HG02870 (cell line): ENCODE measurements around the gene SKI.
A peak's percentile ranks its signal among the peaks of the same experiment; 100 is the strongest.

ENCODE experiments used
- ATAC-seq: cut with Tn5 transposase; IDR thresholded peaks from one replicate; pipeline ENCODE4 v1.9.1; 2021; ENCODE audit warnings: mild to moderate bottlenecking, moderate library complexity; ENCODE audit not compliant: unreplicated experiment

The SKI gene

DNA sequence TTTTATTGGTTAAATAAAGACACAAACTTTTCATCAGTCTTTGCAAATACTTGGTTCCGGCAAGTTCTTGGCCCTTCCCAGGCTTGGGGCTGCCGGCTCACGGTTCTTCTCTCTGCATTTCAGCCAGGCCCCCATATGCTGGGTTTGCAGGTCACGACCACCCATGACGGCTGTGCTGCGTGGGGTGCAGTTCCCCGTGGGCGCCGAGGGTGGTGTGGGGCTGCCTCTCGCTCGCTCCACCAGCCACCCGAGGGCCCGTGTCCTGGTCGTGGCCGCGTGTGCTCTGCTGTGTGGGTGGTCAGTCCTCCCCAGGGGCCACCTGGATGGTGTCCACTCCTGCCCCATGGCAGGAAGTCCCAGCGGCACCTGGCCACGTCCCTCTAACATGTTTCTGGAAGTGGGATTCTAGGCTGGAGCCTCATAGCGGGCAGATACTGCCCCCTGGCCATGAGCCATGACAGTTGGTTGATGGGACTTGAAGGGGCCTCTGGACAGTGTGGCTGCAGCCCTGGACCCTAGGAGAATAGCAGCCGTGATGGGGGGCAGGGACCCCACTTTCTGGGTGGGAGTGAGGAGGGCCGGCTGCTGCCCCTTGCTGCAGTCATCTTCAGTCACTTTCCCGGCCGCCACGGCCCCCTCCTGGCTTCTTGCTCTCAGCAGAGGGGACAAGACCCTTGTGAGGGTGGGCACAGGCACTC lies 46.3 kb downstream of the SKI start:
- ATAC-seq: no peak

DNA sequence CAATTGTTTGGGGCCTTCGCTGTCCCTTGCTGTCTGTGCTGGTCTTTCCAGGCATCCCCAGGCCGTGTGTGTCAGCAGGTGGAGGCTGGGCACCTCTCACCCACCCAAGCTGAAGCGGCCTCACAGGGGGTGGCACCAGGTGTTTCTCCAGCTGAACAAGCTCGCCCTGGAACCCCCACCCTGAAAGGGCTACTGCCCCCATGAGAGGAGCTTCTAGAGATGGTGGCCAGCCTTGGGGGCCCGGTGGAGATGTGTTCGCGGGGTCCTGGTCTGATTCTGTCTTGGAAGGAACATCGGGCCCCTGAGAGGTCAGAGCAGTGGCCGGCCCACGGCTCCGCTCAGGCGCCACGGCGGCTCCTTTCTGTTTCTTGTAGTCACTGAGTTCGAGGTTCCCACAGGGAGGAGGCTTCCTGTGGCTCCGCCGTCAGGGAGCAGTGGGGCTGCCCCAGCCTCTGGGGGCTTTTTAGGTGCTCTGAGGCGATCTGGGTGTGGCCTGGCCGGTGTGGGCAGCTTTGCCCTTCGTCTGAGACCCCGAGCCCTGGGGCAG lies 46.9 kb downstream of the SKI start:
- no peak for ATAC-seq

DNA sequence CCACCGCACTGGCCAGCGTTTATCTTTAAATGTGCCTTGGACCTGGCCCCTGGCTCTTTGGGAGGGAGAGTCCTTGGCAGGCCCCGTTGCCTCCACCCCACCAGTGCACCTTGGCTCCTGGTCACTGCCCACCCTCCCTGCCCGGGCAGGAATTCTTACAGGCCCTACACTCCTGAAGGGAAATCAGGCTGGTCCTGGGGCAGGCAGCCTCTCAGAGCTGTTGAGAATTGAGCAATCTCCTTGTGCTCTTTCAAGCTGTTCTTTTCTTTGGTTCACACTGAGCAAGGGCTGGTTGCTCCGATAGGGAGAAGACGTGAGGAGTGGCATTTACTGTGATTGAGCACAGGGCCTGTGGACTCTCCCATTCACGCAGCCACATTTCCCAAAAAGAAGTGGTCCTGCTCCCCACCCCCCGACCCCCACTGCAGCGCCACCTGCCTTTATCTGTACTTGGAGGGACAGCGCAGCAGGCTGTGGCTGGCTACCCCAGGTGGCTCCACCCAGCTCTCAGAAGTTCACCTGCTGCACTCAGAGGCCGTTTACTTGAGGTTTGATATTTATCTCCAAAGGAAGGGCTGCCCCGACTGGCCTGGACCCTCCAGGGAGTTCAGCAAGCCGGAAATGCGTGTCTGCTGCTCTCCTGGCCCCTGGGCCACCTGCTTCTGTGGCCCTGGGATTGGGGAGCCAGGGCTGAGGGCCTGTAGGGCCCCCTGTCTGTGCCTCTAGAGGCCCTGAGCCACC lies 47.8 kb downstream of the SKI start:
- no peak for ATAC-seq

DNA sequence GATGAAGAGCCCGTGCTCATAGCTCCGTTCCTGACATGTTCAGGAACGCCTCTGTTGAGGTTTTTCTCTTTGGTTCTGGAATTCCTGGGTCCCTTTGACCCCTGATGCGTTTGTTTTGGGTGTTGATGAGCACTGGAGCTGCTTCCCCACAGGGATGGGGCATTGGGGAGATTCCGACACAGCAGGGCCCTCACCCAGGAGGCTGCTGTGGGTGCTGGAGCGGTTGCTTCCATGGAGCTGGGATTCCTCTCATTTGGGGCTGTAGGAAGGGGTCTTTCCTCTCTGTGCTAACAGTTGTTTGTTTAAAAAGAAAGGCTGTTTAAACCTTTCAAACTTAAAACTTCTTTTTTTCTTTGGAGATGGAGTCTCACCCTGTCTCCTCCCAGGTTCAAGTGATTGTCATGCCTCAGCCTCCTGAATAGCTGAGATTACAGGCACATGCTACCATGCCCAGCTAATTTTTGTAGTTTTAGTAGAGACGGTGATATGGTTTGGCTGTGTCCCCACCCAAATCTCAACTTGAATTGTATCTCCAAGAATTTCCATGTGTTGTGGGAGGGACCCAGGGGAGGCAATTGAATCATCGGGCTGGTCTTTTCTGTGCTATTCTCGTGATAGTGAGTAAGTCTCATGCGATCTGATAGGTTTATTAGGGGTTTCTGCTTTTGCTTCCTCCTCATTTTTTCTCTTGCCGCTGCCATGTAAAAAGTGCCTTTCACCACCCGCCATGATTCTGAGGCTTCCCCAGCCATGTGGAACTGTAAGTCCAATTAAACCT lies 48.9 kb downstream of the SKI start:
- ATAC-seq: no peak

DNA sequence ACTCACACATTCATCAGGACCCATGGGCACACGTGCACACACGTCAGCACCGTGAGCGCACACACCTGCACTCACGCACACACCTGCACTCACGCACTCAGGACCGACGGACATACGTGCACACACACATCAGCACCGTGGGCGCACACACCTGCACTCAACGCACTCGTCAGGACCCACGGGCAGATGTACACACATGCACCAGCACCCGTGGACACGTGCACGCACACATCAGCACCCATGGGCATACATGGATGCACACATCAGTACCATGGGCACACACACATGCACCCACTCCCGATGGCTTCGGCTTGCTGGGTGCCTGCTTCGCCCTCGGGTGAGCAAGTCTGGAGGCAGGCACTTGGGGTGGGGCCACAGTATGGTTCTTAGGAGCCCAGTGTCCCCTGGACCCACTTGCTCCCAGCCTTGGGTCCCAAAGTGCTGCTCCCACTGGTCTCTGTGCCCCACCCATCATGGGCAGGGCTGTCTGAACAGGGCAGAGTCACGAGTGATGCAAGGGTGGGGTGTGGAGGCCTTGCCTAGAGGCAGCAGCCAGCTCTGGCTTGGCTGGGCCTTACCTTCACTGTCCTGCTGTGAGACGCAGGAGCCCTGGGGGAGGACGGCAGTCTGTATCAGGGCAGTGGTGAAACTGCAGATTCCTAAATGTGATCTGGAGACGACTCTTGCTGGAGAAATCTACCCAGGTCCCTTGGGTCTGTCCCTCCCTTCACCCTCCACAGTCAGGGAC lies 49.8 kb downstream of the SKI start:
- no peak for ATAC-seq

DNA sequence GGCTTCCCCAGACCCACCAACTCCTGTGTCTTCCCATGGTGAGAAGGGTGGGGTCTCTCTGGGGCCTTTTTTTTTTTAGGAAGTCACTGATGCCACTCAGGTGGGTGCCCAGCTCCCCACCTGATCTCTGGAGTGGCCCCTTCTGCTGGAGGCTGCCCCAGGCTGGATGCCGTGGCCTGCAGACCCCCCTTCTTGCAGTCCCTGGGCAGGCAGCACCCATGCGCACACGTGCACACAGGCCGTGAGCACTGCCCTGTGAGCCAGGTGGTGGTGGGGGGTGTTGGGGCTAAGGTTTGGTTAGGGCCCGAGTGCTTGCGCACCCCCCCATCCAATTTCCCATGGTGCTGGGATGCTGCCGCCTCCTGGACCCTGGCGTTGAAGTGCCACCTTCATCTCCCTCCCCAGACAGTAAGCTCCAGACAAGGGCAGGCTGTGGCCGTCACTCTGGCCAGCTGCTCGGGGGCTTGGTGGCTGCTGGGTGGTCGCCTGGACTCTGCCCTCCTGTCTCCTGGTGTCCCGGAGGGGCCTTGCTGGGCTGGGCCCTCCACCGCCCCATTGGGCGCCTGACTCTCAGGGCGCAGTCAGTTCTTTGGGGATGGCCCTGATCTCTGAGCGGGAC lies 50.6 kb downstream of the SKI start:
- ATAC-seq: no peak

DNA sequence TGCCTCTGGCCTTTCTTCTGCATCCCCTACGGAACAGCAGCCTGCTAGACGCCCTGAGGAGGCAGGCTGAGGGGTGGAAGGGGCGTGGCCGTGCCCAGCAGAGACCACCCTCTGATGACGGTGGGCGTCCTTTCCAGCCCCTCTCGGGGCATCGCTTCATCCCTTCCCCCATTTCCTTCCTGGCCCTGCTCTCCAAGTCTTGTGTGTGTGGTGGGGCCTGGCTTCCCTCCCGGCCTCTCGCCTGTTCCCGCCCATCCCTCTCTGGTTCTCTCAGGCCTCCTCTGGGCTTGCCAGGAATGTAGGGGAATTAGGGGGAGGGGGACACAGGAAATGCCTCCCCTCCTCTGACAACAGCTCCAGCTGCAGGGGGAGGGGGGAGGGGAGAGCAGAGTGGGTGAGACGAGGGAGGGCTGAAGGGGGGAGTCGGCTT lies 51.1 kb downstream of the SKI start:
- ATAC-seq: no peak

DNA sequence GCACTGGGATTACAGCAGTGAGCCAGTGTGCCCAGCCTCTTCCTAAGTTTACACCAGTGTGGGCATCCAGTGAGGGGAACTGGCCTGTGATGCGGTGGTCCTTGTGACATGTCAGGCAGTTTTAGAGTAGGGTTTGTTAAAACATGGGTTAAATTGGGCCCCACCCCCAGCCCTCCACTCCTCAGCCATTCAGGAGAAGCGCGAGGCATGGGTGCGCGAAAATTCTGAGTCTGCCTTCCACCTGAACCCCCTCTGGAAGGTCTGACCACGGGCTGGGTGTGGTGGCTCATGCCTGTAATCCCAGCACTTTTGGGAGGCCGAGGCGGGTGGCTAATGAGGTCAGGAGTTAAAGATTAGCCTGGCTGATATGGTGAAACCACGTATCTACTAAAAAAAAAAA lies 51.7 kb downstream of the SKI start:
- no peak for ATAC-seq

DNA sequence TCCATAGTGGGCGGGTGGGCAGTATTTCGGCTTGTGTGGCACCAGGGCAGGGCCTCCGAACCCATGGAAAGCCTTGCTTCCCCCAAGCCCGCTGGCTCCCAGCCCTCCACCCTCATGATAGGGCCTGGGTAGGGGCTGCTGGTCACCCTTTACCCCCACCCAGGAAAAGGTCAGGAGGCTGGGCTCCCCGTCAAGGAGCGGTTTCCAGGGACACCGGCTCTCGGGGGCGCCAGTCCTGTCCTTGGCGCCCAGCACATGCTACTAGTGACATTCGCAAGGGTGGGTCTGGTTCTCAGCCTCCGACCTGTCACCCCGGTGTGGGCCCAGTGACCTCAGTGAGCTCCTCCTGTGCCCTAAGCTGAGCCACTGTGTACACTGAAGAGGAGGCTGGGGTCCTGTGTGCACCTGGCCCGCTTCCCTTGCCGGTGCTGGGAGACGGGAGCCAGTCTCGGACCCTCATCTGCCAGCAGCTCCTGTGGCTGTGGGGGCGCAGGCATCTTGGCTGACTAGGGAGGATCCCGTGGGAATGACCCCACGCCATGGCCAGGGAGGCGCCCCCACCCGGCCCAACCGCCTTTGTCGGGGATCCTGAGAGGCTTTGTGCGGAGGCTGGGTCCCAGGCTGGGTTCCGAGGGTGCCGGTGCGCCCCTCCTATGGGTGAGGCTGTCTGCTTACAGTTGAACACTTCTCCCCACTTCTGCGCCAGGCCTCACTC lies 54.6 kb downstream of the SKI start:
- no peak for ATAC-seq

DNA sequence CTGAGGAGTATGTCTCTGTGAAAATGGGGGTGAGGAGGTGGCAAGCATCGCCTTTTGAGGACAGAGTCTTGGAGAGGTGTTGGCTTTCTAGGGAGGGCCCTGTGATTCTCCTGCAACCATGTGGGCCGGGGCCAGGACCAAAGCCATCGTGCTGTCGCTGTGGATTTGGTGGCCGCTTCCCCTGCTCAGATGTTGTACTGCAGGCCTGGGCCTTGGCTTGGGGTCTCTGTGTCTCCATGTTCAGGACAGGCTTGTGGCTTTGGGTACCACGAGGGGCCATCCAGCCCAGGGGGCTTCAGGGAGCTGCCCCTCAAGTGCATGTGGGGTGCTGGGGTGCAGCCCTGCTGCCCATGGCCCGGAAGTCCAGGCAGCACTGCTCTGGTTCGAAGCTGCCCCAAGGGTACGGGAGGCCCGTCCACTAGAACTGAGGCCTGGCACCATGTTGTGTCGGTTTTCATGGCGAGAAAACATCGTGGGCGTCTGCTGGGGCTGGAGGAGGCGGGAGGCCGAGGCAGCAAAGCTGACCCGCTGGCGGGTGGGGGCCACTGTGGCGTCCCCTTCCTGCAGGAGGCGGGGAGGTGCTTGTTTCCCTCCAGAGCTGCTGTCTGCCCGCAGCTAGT lies 55.4 kb downstream of the SKI start:
- no peak for ATAC-seq

DNA sequence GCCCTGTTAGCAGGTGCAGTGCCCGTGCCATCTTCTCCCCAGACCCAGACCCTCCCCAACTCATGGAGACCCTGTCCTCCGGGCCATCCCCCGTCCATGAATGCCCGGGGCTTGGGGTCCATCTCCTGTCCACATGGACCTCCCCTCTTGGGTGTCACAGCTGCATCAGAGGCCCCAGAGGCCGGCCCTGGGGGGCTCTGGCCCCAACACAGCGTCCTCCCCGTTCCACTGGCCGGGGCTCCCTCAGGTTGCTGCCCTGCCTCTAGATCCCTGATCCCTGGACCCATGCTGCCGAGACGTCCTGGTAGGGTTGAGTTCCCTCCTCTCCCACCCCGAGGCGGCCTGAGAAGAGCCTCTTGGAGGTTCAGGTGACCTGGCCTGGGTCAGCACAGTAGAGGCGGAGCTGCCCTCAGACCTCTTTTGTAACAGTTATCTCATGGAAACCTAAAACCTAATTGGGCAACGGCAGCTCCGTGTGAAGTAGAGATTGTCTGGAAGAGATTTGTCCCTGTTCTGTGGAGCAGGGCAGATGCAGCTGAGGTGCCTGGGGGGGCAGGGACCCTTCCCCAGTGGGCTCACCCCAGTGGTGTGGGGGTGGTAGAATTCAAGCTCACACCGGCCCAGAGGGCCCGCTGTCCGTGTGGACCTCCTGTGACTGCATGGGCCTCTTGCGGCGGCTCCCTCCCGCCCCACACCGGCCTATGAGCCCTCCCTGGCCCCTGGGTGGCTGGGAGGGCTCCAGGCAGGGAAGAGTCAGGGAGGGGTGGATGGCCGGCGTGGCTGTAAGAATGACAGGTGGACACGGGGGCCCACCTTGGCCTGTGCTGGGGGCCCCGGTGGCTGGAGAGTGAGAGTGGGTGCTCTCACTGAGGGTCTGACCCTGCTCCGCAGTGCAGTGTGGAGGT lies 56.1 kb downstream of the SKI start:
- ATAC-seq: no peak

DNA sequence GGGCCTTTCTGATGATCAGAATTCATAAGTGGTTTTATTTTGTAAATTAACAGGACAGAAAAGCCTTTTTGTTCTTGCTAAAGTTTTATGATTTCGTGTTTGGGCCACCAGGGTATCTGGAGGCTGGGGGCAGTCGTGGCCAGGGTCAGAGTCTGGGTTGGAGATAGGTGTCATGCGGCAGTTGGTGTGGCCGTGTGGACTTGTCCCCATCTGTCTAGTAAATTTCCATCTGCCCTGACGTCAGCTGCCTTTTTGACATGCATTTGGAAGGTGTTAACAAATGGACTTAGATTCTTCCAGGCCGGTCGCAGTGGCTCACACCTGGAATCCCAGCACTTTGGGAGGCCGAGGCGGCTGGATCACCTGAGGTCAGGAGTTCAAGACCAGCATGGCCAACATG lies 56.8 kb downstream of the SKI start:
- no peak for ATAC-seq

DNA sequence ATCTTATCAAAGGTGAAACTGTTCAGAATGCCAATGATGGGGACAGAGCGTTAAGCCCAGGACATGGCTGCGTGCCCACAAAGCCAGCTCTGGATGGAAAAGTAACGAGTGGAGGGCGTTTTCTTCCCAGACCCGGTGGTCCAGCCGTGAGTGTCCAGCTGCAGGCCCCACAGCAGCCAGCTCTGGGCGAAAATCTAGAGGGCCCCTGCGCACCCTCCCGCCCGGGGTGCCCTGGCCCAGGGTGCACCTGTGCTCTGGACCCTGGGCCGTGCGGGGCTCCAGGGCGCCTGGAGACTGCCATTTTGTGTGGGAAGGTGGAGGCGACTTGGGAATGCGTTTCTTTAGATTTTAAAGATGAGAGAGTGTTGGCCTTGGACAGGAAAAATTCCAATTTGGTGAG lies 58.8 kb downstream of the SKI start:
- ATAC-seq: no peak

DNA sequence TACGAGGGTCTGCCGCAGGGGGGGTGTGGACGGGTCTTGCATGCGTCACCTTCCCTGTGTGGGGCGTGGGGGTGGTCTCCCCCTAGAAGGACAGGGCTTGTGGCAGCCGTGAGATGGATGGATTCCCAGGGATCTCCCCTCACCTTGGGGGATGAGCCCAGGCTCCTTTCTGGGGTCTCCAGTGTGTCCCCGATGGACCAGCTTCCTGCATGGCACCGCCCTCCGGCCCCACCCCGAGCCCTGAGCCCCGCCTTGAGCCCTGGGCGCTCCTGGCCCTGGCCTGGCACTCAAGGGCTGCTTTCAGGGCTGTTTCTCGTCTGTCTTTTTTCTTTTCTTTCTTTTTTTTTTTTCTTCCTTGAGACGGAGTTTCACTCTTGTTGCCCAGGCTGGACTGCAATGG lies 59.5 kb downstream of the SKI start:
- no peak for ATAC-seq

DNA sequence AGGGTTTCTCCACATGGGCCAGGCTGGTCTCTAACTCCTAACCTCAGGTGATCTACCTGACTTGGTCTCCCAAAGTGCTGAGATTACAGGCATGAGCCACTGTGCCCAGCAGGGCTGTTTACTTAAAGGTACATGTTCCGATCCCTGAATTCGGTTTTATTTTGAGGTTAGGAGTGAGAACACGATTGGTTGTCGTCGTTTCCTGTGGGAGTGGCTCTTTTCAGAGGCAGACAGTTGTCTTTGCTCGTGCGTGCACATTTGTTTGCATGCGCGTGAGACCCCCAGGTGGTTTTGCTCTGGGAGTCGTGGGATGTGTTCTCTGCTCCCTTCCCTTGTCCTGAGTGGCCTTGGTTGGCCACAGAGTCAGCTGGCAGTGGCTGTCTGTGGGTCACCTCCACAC lies 60.2 kb downstream of the SKI start:
- ATAC-seq: no peak

DNA sequence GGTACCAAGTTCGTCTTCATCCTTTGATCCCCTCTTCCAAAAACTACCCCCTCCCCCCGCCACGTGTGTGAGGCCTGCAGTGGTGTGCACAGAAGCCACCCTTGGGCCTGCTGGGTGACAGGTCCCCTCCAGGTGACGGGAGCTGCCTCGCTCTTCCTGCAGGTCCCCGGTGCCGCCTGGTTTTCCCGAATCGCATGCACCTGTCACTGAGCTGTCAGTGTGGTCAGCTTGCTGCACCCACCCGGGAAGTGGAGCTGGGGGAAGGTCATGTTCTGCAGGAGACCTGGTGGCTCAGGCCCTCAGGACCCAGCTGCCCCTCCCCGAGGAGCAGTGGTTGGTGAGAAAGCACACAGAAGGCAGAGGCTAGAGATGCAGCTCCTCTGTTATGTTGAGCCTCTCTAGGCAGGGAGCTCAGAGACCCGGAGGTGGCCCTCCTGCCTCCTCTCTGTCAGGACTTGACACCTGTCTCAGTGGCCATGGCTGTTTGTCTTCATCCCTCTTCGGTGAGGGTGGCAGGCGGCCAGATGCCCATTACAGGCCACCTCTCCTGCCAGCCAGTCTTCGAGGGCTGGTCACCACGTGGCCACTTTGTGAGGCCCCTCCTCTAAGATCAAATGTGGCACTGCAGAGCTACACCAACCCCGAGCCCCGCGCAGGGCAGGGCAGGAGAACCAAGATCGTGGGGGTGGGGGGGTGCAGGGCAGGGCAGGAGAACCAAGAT lies 60.9 kb downstream of the SKI start:
- no peak for ATAC-seq

DNA sequence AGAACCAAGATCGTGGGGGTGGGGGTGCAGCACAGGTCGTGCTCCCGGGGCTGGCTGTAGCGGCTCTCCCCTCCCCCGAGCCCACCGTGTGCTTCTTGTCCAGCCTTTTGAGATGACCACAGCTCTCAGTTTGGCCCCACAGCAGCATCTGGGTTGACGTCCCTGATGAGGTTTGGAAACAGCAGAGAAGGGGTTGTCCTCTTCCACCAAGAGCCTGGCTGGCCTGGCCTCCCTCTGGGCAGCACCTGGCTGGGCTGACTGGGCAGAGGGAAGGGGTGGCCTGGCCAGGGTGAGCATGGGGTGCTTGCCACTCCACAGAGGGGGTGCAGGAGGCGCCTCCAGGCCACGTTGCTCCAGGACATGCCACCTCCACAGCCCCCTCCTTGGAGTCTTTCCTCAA lies 61.5 kb downstream of the SKI start:
- no peak for ATAC-seq

DNA sequence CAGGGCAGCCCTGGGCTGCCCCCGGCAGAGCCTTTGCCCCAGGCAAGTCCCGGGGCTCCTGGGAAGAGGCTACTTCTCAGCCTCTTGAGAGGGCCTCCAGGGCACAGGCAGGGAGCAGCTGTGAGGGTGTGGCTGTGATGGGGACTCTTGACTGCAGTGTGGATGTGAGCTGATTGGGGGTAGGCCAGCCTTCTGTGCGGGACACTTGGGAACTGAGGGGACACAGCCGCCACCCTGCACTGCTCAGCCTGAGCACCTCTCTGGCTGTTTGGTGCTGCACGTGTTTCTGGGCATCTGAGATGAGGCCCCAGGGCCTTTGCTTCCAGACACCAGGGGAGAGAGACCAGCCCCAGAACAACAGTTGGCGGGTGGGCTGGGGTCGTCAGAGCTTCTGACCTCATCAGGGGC lies 62.1 kb downstream of the SKI start:
- peak; percentile 22 for ATAC-seq
